Naive thymus-derived CD4-positive, alpha-beta T cell (primary cell): ENCODE data around the gene FIGLA. TPM values are rescaled to one million over a fixed set of nuclear protein-coding genes. Genes with fewer than 3 reads are reported as not detected.
"Not testable (repeated sequence)": the region's sequence is repeated elsewhere in the genome, so short reads cannot be mapped to it uniquely, and the experiment has no call there.

Source experiments
- ATAC-seq: fragments of 150-1000 bp; cut with Tn5 transposase; 2 replicates; pipeline ENCODE4 v1.10.0; 2021; ENCODE audit warnings: mild to moderate bottlenecking, moderate library complexity
- CTCF ChIA-PET: fragments of 350-600 bp; sonication (Branson Sonifier 250); formaldehyde crosslinking; loops from one replicate; lab custom pipeline; 2021; ENCODE audit warnings: antibody characterized with exemption; lab: Charles Lee
- POLR2A ChIA-PET: fragments of 350-600 bp; sonication (Branson Sonifier 250); formaldehyde crosslinking; loops from one replicate; lab custom pipeline; 2021; ENCODE audit warnings: antibody characterized with exemption, inconsistent platforms; lab: Charles Lee
- DNase-seq, 9 donors: peaks; one replicate each; pipeline versions ENCODE4 v3.0.0 to v3.0.0-alpha.2; 2020 to 2022; ENCODE audit warnings: mixed read lengths in 1 of 9
- H3K27ac ChIP-seq: one replicate; pipeline ENCODE4 v1.7.0; 2013; ENCODE audit warnings: mild to moderate bottlenecking, low read depth, low read length, moderate library complexity
- H3K27me3 ChIP-seq, 2 donors: one replicate each; pipeline ENCODE4 v1.7.0; 2013; ENCODE audit warnings: low read length in 2 of 2, mild to moderate bottlenecking in 2 of 2, moderate library complexity in 2 of 2; ENCODE audit not compliant: control insufficient read depth in 2 of 2, insufficient read depth in 2 of 2
- H3K36me3 ChIP-seq, 3 experiments: 1 replicate in 2 of 3; 2 replicates in 1 of 3; pipeline ENCODE4 v1.7.0; 2013; ENCODE audit warnings: low read length in 3 of 3, mild to moderate bottlenecking in 3 of 3, moderate library complexity in 1 of 3; ENCODE audit not compliant: insufficient read depth in 3 of 3, control insufficient read depth in 2 of 3
- H3K4me1 ChIP-seq, 2 donors: one replicate each; pipeline ENCODE4 v1.7.0; 2013; ENCODE audit warnings: low read length in 2 of 2, mild to moderate bottlenecking in 2 of 2, moderate library complexity in 1 of 2; ENCODE audit not compliant: control insufficient read depth in 2 of 2, insufficient read depth in 2 of 2
- H3K4me3 ChIP-seq: 2 replicates; pipeline ENCODE4 v1.7.0; 2013; ENCODE audit warnings: mild to moderate bottlenecking, low read length
- H3K9me3 ChIP-seq, 3 experiments: 1 replicate in 2 of 3; 2 replicates in 1 of 3; pipeline ENCODE4 v1.7.0; 2013; ENCODE audit warnings: low read length in 3 of 3; ENCODE audit not compliant: control insufficient read depth in 2 of 3
- H3K27ac Mint-ChIP-seq, 9 donors: one replicate each; pipeline ENCODE4 v1.8.0; 2020 to 2022; ENCODE audit warnings: mixed read lengths in 9 of 9, mild to moderate bottlenecking in 8 of 9, moderate library complexity in 5 of 9, inconsistent platforms in 2 of 9
- H3K27me3 Mint-ChIP-seq, 5 donors: one replicate each; pipeline ENCODE4 v1.8.0; 2021 to 2022; ENCODE audit warnings: mixed read lengths in 5 of 5, mild to moderate bottlenecking in 1 of 5
- H3K36me3 Mint-ChIP-seq, 5 donors: one replicate each; pipeline ENCODE4 v1.8.0; 2020 to 2022; ENCODE audit warnings: mixed read lengths in 5 of 5, mild to moderate bottlenecking in 3 of 5, inconsistent platforms in 1 of 5
- H3K4me1 Mint-ChIP-seq, 7 donors: one replicate each; pipeline ENCODE4 v1.8.0; 2020 to 2022; ENCODE audit warnings: mixed read lengths in 7 of 7, mild to moderate bottlenecking in 3 of 7, inconsistent platforms in 1 of 7
- H3K4me3 Mint-ChIP-seq, 10 donors: one replicate each; pipeline ENCODE4 v1.8.0; 2020 to 2022; ENCODE audit warnings: mild to moderate bottlenecking in 10 of 10, mixed read lengths in 10 of 10, moderate library complexity in 6 of 10, inconsistent platforms in 2 of 10
- H3K9me3 Mint-ChIP-seq, 11 donors: one replicate each; pipeline ENCODE4 v1.8.0; 2020 to 2022; ENCODE audit warnings: mixed read lengths in 11 of 11, mild to moderate bottlenecking in 4 of 11, inconsistent platforms in 1 of 11, moderate library complexity in 1 of 11
- intact Hi-C, 2 donors: fragments of 100-400 bp; cut with micrococcal nuclease; formaldehyde crosslinking; loops; one replicate each; pipeline ENCODE4 v1.15.1; 2023
- polyA plus RNA-seq, 2 donors: library from polyadenylated mRNA; unstranded; fragments of 300-500 nt; fragmentation: Illumina TruSeq; gene quantifications; one replicate each; pipeline ENCODE4 v1.2.3, GENCODE V29; 2021
- total RNA-seq, 6 experiments: library from RNA in 5 of 6; stranded (reverse) in 5 of 6; gene quantifications; 1 replicate in 5 of 6; 2 replicates in 1 of 6; pipeline ENCODE4 v1.2.3 and lab custom pipeline; 2021 to 2026

Gene FIGLA
- total and polyA plus RNA-seq, 7 experiments from 2014 or later = not detected

- Mint-ChIP-seq H3K9me3 (peaks cover 0 to 22% (median 3%) of the 10 kb centered on the region in 11 donors), H3K27me3 (peaks cover 0 to 10% (median 5%) of the 10 kb centered on the region in 5 donors), H3K36me3 (peaks cover 0 to 29% (median 20%) of the 10 kb centered on the region in 5 donors), H3K4me1 (peaks cover 0 to 21% (median 12%) of the 10 kb centered on the region in 7 donors)
- H3K27me3 ChIP-seq, H3K9me3 ChIP-seq, CTCF ChIA-PET, POLR2A ChIA-PET, H3K27ac Mint-ChIP-seq, ATAC-seq, intact Hi-C loops, H3K4me1 ChIP-seq, H3K4me3 Mint-ChIP-seq, H3K4me3 ChIP-seq, DNase-seq, H3K27ac ChIP-seq, H3K36me3 ChIP-seq: not testable (repeated sequence)
Observed at GRCh38 chr2:70739492-70739891, 51.0 kb downstream of the FIGLA start.

GRCh38 chr2:70738159-70738558 is 52.3 kb downstream of the FIGLA start:
- DNase-seq (no peak), ATAC-seq (no peak)
- no peaks in the 10 kb centered on the region for H3K27me3 ChIP-seq
- Mint-ChIP-seq H3K9me3 (peaks cover 0 to 22% (median 3%) of the 10 kb centered on the region in 11 donors), H3K27me3 (peaks cover 0 to 13% (median 5%) of the 10 kb centered on the region in 5 donors), H3K4me3 (no peak overlapping the region), H3K27ac (no peak overlapping the region), H3K36me3 (peaks cover 0 to 21% (median 16%) of the 10 kb centered on the region in 5 donors), H3K4me1 (peaks cover 0 to 33% (median 20%) of the 10 kb centered on the region in 7 donors)
- no peaks in the 10 kb centered on the region for H3K9me3 ChIP-seq
- POLR2A ChIA-PET = no interaction called here
- H3K27ac ChIP-seq = no peak overlapping the region
- no peak overlapping the region for H3K4me3 ChIP-seq
- CTCF ChIA-PET = interaction anchor here (0.5 kb wide), 1 partner anchor 435 kb away, joined by 4 read pairs; no protein-coding TSS in a partner anchor
- intact Hi-C loops = no loop called here
- H3K4me1 ChIP-seq = no peaks in the 10 kb centered on the region
- H3K36me3 ChIP-seq = no peaks in the 10 kb centered on the region

GRCh38 chr2:70735071-70735470 is 55.4 kb downstream of the FIGLA start:
- no peak overlapping the region for H3K27ac ChIP-seq
- H3K36me3 ChIP-seq = no peaks in the 10 kb centered on the region
- DNase-seq (no peak), ATAC-seq (no peak)
- H3K9me3 ChIP-seq = no peaks in the 10 kb centered on the region
- no peaks in the 10 kb centered on the region for H3K27me3 ChIP-seq
- ChIA-PET CTCF (no interaction called here), POLR2A (no interaction called here)
- H3K27ac Mint-ChIP-seq = peak overlapping the region in 1 of 9 donors; percentile 46
- H3K4me1 ChIP-seq = no peaks in the 10 kb centered on the region
- no peak overlapping the region for H3K4me3 ChIP-seq
- H3K36me3 Mint-ChIP-seq = peaks cover 0 to 9% (median 4%) of the 10 kb centered on the region in 5 donors
- H3K4me1 Mint-ChIP-seq = peaks cover 0 to 43% (median 23%) of the 10 kb centered on the region in 7 donors
- H3K4me3 Mint-ChIP-seq = peak overlapping the region in 1 of 10 donors; percentile 11
- peaks cover 0 to 17% (median 0%) of the 10 kb centered on the region in 11 donors for H3K9me3 Mint-ChIP-seq
- intact Hi-C loops = no loop called here
- peaks cover 0 to 13% (median 5%) of the 10 kb centered on the region in 5 donors for H3K27me3 Mint-ChIP-seq

DNA sequence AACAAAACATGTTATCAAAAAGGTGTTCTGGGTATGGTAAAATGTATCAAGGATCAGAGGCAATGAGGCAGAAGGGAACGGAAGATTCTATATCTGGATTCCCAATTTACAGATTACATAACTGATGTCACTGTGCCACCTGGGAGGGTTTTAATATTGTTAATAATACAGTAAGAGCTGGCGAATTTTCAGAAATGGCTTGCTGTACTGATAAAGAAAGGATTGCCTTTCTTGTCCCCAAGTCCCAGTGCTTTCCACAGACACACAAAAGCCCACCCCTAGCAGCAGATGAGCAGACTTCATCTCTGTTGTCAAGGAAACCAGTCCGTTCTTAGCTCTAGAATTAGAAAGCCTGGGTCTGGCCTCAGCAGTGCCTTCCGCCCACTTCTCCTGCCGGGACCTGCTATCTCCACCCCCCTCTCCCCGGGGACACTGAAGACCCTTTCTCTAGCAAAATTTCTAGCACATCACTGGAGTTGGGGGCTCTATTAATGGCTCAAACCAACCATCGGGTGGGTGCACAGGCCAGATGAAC is 56.7 kb downstream of the FIGLA start:
- H3K9me3 Mint-ChIP-seq = peaks cover 0 to 5% (median 0%) of the 10 kb centered on the region in 11 donors
- peaks cover 0 to 43% (median 23%) of the 10 kb centered on the region in 7 donors for H3K4me1 Mint-ChIP-seq
- Histone ChIP-seq H3K27me3 (no peaks in the 10 kb centered on the region), H3K27ac (no peak overlapping the region), H3K36me3 (no peaks in the 10 kb centered on the region), H3K4me3 (no peak overlapping the region), H3K9me3 (no peaks in the 10 kb centered on the region), H3K4me1 (no peaks in the 10 kb centered on the region)
- intact Hi-C loops = no loop called here
- POLR2A ChIA-PET = no interaction called here
- peaks cover 0 to 4% (median under 1%) of the 10 kb centered on the region in 5 donors for H3K36me3 Mint-ChIP-seq
- CTCF ChIA-PET = no interaction called here
- ATAC-seq = no peak
- peaks cover 0 to 13% (median 5%) of the 10 kb centered on the region in 5 donors for H3K27me3 Mint-ChIP-seq
- no peak overlapping the region for H3K27ac Mint-ChIP-seq
- DNase-seq = no peak
- H3K4me3 Mint-ChIP-seq = no peak overlapping the region

GRCh38 chr2:70732766-70733645 is 57.4 kb downstream of the FIGLA start:
- no peak overlapping the region for H3K27ac Mint-ChIP-seq
- H3K27me3 Mint-ChIP-seq = peaks cover 0 to 13% (median 5%) of the 10 kb centered on the region in 5 donors
- no peaks in the 10 kb centered on the region for H3K27me3 ChIP-seq
- H3K36me3 ChIP-seq = no peaks in the 10 kb centered on the region
- intact Hi-C loops = no loop called here
- H3K9me3 ChIP-seq = no peaks in the 10 kb centered on the region
- no peaks in the 10 kb centered on the region for H3K4me1 ChIP-seq
- H3K4me3 Mint-ChIP-seq = no peak overlapping the region
- H3K4me1 Mint-ChIP-seq = peaks cover 0 to 43% (median 23%) of the 10 kb centered on the region in 7 donors
- no peak overlapping the region for H3K4me3 ChIP-seq
- DNase-seq (no peak), ATAC-seq (no peak)
- peaks cover 0 to 4% (median 2%) of the 10 kb centered on the region in 5 donors for H3K36me3 Mint-ChIP-seq
- no peak overlapping the region for H3K27ac ChIP-seq
- CTCF ChIA-PET = no interaction called here
- POLR2A ChIA-PET = no interaction called here
- H3K9me3 Mint-ChIP-seq = peaks cover 0 to 4% (median 0%) of the 10 kb centered on the region in 11 donors

GRCh38 chr2:70730730-70731129 is 59.7 kb downstream of the FIGLA start:
- no peaks in the 10 kb centered on the region for H3K27me3 ChIP-seq
- H3K9me3 ChIP-seq = no peaks in the 10 kb centered on the region
- Mint-ChIP-seq H3K4me3 (no peak overlapping the region), H3K36me3 (peaks cover 0 to 9% (median 0%) of the 10 kb centered on the region in 5 donors), H3K27me3 (peaks cover 0 to 16% (median 5%) of the 10 kb centered on the region in 5 donors), H3K27ac (peak overlapping the region in 1 of 9 donors; percentile 6), H3K4me1 (peaks cover 0 to 33% (median 22%) of the 10 kb centered on the region in 7 donors), H3K9me3 (peaks cover 0 to 2% (median 0%) of the 10 kb centered on the region in 11 donors)
- no peaks in the 10 kb centered on the region for H3K36me3 ChIP-seq
- DNase-seq (no peak), ATAC-seq (no peak)
- no peaks in the 10 kb centered on the region for H3K4me1 ChIP-seq
- no peak overlapping the region for H3K27ac ChIP-seq
- intact Hi-C loops = no loop called here
- ChIA-PET POLR2A (no interaction called here), CTCF (no interaction called here)
- H3K4me3 ChIP-seq = no peak overlapping the region
